GM19438 (cell line): ENCODE measurements around the gene RCAN1.
"Not testable (repeated sequence)": the region's sequence is repeated elsewhere in the genome, so short reads cannot be mapped to it uniquely, and the experiment has no call there.

Source experiments
- ATAC-seq: cut with Tn5 transposase; IDR thresholded peaks from one replicate; pipeline ENCODE4 v1.9.1; 2021; ENCODE audit warnings: low read depth; ENCODE audit not compliant: unreplicated experiment

RCAN1 gene

DNA sequence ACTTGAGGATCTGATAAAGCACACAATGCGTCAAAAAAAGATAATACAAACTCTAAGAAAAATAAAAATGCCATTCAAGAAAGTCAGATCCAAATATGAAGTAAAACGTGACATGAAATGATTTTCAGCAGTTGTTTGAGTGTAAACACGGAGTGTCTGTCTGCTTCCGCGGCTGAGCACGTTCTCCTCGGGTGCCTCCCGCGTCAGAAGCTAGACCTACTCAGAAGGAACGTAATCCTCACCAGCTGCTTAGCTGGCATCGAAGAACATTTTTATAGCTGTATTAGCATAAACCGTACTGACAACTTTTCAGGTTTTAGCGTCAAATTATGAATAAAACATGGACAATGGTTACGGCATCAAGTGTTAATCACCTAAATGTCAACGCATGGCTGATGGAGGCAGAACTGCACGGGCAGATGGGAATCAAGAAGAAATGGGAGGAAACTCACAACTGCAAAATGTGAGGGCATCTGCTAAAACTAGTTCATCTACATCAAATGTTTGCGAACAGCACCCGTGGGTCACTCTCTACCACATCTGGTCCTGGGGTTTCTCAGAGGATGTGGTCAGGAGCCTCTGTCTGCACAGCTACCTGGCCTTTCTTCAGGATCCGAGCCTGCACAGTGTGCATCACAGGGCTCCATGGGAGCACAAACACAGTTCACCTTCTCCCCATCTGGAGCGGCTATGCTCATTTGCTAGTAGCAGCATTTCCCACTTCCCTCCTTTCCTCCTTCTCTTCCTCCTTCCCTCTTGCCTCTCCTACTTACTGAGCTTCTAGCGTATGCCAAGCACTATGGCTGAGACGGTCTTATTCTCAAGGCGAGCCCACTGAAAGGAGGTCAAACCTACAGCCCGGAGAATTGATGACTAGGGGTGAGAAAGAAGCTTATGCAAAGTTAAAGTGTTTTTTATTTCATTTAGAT is 40.0 kb downstream of the RCAN1 start:
- ATAC-seq = no peak

DNA sequence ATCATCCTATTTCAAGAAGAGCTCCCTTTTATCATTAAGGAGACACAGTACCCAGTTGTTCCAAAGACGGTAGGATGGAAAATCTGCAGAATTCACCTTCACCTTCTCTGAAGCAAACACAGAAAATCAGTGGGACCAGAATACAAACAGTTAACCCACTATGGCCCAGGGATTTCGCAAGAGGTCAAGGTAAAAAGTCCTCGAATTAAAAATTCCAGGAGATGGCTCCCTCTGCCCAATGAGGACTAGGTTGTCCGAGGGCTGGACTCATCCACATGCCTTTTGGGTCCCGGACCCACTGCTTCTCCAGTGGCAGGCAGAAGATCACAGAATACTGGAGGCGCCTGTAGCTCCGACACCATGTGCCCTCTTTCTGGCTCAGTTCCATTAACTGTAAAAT is 42.9 kb downstream of the RCAN1 start:
- no peak for ATAC-seq

DNA sequence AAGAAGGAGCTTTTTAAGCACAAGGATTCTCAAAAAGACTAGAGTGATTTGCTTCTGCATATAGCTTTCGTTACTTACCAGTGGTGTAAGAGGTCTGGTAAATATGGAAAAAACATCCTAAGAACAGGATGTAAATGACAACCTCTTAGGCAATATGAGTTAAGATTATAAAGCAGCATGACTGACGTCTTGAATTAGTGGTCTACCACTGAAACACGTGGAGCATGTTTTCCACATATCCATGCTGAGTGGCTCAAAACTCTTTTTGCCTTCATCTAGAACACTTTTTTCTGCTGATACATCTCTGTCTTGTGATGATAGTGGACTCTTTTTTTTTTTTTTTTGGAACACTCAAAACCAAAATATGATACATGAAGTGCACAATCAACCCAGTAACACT is 44.6 kb downstream of the RCAN1 start:
- ATAC-seq = no peak

DNA sequence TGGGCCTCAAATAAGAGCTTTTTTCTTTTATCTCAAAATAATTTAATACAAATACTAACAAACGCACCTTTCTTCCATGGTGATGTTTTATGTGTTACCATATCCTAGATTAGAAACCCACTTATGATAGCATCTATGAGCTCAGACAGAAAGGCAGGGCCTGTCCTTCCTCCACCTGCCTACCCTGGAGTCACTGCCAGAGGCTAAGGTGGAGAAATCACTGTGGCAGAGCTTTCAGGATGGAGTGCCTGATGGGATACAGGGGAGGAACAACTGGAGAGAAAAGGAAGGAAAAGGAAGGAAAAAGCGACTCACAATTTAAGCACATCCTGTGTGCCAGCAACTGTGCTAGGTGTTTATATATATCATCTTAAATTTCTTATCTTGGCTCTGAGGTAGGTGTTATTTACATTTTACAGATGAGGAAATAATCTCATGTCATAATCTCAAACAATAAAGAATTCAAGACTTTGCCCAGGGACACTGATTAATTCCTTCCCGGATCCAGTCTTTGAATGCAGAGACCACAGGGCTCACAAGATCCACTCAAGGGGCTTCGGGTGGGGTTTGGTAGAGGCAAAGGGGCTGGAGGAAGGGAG is 45.4 kb downstream of the RCAN1 start:
- no peak for ATAC-seq

DNA sequence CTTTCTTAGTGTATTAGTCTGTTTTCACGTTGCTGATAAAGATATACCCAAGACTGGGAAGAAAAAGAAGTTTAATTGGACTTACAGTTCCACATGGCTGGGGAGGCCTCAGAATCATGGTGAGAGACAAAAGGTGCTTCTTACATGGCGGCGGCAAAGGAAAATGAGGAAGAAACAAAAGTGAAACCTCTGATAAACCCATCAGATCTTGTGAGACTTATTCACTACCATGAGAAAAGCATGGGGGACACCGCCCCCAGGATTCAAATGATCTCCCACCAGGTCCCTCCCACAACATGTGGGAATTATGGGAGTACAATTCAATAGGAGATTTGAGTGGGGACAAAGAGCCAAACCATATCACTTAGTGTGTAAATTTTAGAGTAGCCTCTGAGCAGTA is 46.1 kb downstream of the RCAN1 start:
- not testable (repeated sequence) for ATAC-seq

DNA sequence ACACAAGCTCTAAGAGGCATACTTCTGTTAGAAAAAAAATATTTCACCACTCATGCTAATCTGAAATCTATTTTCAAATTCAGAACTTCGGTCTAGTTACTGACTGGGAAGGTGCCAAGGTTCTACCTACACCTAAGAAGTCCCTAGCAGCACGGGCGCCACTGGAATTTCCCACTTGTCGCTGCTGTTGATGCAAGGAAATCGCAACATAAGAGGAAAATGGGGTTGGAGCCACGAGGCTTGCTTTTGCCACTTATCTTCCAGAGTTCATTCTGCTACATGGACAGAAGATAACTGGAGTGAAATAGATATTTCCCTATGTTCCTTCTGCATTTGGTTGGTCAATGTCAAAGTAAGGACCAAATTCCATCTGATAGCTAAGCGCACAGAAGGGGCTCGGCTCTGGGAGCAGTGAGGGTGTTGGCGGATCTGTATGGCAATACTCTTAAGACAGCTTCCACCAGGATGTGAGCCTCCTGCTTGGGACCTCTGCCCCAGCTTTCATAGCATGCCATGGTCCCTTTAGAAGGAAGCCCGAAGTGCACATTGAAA is 47.2 kb downstream of the RCAN1 start:
- no peak for ATAC-seq

DNA sequence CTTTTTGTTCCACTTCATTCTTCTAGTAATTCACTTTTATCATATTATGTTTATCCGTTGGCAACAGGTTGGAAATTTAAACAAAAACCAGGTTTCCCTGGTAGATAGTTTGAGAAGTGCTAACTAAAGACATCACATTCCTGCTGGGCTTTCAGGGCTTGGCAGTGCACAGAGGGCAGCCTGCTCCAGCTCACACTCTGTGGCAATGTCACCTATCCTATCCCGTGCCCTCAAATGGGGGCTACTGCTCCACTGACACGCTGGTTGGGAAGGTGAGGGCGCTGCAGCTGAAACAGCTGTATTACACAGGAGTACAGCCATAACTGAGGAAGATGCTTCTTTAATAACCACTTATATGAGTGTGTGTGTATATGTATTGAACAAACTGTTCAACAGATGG is 49.7 kb downstream of the RCAN1 start:
- no peak for ATAC-seq

DNA sequence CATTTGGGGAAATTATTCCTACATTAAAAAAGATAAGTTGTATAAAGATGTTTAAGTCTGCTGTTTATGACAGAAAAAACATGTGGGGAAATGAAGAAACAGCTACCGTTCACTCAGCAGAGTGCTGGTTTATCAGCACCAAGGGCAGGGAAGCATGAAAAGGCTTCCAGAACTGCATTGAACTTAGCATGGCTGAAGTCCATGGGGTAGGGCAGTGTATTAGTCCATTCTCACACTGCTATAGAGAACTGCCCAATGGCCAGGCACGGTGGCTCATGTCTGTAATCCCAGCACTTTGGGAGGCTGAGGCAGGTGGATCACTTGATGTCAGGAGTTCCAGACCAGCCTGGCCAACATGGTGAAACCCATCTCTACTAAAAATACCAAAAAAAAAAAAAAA is 51.5 kb downstream of the RCAN1 start:
- not testable (repeated sequence) for ATAC-seq

DNA sequence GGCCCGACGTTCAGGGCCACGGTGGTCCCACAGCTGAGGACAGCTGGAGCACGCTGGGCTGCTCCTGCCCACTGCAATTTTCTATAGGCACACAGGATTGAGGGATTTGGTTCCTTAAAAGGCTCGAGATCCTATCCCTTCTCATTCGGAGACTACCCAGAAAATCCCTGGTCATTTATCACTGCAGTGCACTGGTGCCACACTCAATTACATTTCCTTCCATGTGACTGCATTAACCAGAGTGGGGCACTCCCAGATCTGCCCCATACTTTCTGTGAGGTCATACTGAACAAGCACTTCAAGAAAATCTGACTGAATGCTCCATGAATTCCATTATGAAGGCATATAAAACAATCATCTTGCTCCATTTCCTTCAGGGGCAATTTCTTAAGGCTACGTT is 53.1 kb downstream of the RCAN1 start:
- ATAC-seq = no peak

DNA sequence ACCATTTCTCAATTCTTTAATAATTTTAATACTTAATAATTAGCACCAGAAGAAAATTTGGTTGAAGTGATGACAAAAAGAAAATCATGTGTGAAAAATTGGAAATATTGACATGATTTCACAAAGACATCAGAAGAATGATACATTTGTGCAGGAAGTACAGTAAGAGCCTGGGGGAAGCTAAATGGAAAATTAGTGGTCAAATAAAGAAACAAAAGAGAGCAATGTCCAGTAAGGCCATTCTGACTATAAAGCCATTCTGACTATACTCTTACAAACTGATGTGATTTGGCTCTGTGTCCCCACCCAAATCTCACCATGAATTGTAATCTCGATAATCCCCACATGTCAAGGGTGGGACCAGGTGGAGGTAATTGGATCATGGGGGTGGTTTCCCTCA is 54.3 kb downstream of the RCAN1 start:
- no peak for ATAC-seq

DNA sequence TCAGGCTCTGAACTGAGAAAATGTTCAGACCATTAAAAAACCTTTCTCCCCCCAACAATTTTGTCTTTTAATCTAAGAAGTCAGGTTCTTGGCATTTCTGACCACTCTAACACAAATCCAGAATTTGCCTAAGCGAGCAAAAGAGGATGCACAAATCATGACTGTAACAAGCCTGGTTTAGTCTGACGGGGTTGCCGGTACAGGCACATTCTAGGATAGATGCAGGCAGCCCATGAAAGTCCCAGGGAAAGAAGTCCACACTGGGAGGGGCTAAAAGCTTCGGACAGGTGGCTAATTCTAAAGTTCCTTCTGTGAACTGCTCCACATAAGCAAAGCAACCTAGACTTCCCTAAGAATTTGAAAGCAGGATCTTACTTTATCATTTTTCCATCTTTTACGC is 54.9 kb downstream of the RCAN1 start:
- ATAC-seq = no peak

DNA sequence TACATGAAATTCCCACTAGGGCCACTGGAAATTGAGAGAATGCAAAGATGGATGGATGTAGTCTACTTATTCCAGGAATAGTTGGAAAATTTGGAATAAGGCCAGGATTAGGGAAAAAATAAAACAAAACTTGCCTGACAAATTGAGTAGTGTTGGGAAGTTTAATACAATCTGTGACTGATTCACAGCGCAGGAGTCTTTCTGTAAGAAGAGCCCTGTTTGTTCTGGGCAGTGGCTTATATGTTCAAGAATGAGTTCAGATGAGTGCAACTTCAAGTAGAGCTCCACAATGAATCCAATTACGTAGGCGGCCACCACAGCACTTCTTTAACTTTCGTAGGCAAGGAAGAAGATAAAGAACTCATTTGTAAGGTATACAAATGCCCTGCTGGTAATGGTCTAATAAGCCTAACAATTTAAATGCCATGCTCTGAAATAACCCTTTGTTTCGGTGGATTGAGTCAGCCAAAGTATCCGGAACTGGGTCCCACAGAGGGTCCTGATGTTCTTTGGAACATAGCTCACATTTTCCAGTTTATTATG is 55.8 kb downstream of the RCAN1 start:
- ATAC-seq = no peak

DNA sequence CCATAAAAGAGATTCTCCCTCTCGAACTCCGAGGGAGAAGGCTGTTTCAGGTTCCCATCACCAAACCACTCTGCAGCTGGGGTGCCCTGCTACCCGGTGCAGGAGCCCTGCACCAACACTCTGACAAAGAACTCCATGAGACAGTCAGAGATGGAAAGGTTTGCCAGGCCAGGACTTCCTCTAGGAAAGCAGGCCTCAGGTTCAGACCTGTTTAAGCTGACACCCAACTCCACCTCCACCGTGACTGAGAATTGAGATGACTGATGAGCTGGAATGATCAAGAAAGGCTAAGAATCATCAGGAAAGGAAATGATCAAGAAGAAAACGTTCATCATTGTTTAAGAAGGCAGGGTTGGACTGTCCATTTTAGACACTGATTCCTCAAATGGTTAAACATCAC is 56.7 kb downstream of the RCAN1 start:
- no peak for ATAC-seq

DNA sequence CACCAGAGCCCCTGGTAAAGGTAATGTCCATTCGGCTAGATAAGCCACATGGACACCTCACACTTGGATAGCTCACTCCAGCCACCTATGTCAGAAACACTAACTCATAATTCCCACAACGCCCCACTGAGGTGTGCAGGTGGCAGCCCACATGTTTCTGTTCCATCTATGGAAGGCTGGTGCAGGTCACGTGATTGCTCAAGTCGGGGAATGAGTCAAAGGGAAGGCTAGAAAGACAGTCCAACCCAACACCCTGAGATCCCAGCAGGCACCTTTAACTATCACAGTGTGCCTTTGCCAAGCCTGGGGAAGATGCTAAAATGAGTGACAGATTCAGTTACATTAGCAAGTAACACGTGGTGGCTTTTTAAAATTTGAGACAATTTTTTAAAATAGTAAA is 57.7 kb downstream of the RCAN1 start:
- ATAC-seq = no peak

DNA sequence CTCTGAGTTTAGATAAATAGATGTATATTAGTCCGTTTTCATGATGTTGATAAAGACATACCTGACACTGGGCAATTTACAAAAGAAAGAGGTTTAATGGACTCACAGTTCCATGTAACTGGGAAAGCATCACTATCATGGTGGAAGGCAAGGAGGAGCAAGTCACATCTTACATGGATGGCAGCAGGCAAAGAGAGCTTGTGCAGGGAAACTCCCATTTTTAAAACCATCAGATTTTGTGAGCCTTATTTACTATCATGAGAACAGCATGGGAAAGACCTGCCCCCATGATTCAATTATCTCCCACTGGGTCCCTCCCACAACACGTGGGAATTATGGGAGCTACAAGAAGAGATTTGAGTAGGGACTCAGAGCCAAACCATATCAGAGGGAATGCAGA is 60.2 kb downstream of the RCAN1 start:
- ATAC-seq = not testable (repeated sequence)

DNA sequence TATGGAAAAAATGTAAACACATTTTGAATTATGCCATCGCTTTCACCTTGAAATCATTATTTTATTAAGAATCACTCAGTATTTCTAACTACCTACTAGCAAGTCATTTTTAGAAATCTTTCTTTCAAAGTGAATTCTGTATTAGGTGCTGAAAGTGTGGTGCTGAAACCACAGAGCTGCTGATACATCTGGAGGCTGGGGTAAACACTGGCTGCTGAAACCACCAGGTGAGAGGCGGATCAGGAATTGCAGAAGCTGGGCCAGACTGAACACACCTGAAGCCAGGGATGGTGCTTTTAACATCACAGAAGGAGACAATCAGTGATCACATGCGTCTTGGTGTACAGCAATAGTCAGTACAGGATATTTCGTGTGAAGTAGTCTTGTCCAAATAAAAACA is 60.7 kb downstream of the RCAN1 start:
- no peak for ATAC-seq

DNA sequence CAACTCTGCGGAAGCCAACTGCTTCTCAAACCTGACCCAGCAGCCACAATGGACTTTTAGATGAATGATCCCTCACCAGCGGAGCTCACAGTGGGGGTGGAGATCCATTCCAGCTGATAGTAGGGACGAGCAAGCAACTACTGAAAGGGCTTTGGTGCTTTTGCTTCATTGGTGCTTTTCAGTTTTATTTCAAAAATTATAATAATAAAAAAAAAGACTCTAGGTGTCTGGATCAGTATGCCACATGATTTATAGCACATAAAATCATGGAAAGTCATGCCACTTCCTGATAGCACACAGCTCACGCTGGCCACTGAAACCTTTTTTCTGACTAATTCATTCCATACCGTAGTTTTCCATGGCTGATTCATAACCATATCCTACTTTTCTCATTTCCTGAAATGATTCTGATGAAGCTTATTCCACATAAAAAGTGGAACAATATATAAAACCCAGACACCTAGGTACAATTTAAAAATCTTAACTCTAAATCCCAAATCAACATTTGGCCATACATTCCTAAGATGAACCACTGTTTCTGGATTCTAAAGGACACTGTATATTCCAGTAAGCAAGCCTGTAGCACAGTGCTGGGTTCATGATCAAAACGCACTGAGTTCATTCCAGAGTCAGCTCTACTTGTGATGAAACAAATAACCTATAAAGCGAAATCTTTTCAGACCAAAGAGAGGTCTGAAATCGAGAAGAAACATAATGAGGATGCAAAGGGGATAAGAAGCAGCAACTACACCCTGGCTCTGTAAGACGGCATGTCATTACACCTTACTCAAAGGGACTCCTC is 61.6 kb downstream of the RCAN1 start:
- no peak for ATAC-seq

DNA sequence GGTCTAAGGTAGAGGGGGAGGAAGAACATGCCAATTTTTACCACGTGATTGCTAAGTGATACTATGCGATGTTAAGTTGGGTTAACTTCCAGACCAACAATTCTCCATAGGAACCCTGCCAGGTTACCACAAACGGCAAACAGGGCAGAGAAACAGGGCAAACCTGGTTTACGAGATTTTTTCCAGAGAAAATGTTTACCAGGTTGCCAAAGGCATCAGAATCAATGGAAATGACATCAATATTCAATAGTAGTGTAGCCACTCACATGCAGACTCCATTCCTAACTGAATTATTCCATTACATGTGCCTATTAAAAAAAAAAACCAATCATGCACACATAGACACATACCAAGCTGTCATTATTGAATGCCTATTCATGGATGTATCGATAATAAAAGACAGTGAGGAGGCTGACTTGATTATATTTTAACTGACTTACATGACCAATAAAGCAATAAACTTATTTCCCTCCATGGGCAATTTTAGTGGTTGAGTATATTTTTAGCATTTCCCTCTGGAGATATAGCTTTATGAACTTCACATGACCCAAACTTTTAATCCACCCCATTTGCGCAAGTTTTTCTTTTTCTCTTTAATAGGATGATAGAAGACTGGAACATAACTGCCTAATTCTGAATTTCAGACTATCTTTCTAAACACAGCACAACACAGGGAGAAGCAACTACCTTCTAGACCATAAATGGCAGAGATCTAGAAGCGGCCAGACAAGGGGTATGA is 62.4 kb downstream of the RCAN1 start:
- ATAC-seq = no peak

DNA sequence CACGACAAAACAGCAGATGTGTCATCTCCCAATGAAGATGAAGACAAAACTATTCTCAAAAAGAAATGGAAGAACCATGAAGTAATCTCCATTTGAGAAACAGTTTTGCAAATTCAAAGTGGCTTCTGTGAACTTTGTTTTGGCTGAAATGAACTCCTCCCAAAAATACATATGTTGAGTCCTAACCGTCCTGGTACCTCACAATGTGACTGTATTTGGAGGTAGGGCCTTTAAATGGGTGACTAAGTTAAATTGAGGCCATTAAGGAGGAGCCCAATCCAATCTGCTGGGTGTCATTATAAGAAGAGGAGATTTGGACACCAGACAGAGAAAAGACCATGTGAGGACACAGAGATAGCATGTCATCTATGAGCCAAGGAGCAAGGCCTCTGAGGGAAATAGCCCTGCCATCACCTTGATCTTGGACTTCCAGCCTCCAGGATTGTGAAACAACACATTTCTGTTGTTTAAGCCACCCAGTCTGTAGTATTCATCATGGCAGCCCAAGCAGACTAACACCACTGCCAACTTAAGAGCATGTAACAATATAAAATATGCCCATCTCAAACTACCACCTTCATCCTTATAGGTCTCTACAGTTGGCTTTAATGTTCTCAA is 64.6 kb downstream of the RCAN1 start:
- ATAC-seq = no peak
